ENCODE data around the gene NUB1.

The NUB1 gene

DNA sequence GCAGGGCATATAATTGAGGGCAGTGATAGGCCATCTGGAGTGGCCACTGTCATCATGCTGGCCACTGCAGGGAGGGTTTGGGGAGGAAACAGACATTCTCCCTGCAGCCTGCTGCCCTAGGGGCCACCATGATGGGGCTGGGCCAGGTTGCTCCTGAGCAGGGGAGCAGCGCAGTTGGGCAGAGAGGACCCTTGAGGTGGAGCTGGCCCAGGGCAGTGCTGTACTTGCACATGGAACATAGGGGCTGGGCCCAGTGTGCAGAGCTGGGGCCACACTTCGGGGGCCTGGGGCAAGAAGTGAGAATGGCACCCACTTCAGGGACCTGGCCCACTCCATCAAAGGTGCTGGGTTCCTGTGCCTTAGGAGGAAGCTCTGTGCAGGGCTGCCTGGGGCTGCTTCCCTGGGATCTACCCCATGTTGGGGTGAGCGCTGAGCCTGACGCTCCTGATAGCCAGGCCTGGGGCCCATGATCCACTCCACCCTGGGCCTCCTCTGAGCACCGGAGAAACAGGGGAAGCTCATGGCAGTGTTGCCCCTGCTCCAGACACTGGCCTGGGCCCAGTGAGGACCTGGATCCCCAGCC, 21.3 kb upstream of the NUB1 start:
- Histone ChIP-seq H3K36me3 (replicated peaks) (no peaks in the 10 kb centered on the region), H3K4me3 (no peak overlapping the region), H3K9me3 (peaks cover 4% of the 10 kb centered on the region; the same call in 1 of the 2 replicates), H3K4me1 (no peaks in the 10 kb centered on the region), H3K27me3 (ENCODE audit: low read depth) (peaks cover 7% of the 10 kb centered on the region)
- DNase-seq (ENCODE audit: low spot score in 2 of 2): no peak
- in situ Hi-C loops (cut with MboI; ENCODE audit: low sequenced_read_pairs): no loop called here

DNA sequence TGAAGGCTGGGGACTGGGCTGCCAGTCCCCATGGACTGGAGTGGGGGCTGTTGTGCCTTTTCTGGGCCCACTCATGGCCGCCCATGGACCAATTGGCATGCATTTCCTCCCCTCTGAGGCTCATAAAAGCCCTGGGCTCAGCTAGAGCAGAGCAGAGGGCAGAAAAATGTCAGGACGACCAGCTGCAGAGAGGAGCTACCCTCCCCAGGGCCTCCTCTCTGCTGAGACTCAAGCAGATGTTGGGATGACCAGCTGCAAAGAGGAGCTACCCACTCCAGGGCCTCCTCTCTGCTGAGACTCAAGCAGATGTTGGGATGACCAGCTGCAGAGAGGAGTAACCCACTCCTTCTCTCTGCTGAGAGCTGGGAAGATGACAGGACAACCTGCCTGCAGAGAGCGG, 20.3 kb upstream of the NUB1 start:
- in situ Hi-C loops (cut with MboI; ENCODE audit: low sequenced_read_pairs): no loop called here

GRCh38 chr7:151322906-151323305, 18.7 kb upstream of the NUB1 start:
- Histone ChIP-seq H3K4me1 (no peaks in the 10 kb centered on the region), H3K36me3 (replicated peaks) (no peaks in the 10 kb centered on the region), H3K9me3 (peaks cover 4% of the 10 kb centered on the region; the same call in 1 of the 2 replicates), H3K4me3 (no peak overlapping the region), H3K27me3 (ENCODE audit: low read depth) (peaks cover 14% of the 10 kb centered on the region)
- in situ Hi-C loops (cut with MboI; ENCODE audit: low sequenced_read_pairs): no loop called here
- no peak for DNase-seq (ENCODE audit: low spot score in 2 of 2)

More for the DNA sequence above, 20.3 kb upstream of the NUB1 start:
- H3K27me3 ChIP-seq (ENCODE audit: low read depth): peaks cover 10% of the 10 kb centered on the region
- no peaks in the 10 kb centered on the region for H3K36me3 ChIP-seq (replicated peaks)
- H3K4me1 ChIP-seq: no peaks in the 10 kb centered on the region
- no peak overlapping the region for H3K4me3 ChIP-seq
- H3K9me3 ChIP-seq: peaks cover 4% of the 10 kb centered on the region; the same call in 1 of the 2 replicates
- no peak for DNase-seq (ENCODE audit: low spot score in 2 of 2)

DNA sequence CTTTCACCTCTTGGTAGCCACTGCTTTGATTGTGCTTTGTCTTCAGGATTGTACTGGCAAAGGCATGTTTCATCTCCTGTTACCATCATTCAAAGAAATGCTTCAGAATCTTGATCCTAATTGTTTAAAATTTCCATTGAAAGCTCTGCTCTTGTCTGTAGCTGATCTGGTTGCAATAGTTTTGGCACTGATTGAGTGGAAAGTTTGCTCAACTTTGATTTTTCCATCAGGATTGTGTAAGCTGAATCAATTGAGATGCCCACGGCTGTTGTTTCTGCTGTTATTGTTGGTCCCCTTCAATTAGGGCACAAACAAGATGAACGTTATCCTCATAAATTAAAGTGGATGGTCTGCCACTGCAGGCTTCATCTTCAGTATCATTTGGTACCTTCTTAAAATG, 14.6 kb upstream of the NUB1 start:
- H3K9me3 ChIP-seq: no peaks in the 10 kb centered on the region
- DNase-seq (ENCODE audit: low spot score in 2 of 2): no peak
- no peak overlapping the region for H3K4me3 ChIP-seq
- in situ Hi-C loops (cut with MboI; ENCODE audit: low sequenced_read_pairs): no loop called here
- H3K36me3 ChIP-seq (replicated peaks): no peaks in the 10 kb centered on the region
- H3K4me1 ChIP-seq: peaks cover 5% of the 10 kb centered on the region; the same call in 1 of the 2 replicates
- peaks cover 14% of the 10 kb centered on the region for H3K27me3 ChIP-seq (ENCODE audit: low read depth)

DNA sequence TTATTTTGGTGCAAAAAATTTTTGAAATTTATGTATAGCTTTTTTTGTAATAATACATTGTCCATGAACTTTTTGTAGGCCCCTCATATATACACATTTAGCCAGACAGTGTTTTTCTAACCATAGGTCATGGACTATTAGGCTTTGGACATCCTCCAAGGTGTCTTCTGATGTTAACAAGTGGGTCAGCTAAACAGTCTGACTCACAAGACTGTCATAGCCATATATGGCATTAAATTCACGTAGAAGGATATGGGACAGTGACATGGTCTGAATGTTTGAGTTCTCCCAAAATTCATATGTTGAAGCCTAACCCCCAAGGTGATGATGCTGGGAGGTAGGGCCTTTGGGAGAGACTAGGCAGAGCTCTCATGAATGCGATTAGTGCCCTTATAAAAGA, 14.0 kb upstream of the NUB1 start:
- Histone ChIP-seq H3K4me3 (no peak overlapping the region), H3K4me1 (peaks cover 5% of the 10 kb centered on the region; the same call in 1 of the 2 replicates), H3K27me3 (ENCODE audit: low read depth) (peaks cover 14% of the 10 kb centered on the region), H3K9me3 (no peaks in the 10 kb centered on the region), H3K36me3 (replicated peaks) (no peaks in the 10 kb centered on the region)
- DNase-seq (ENCODE audit: low spot score in 2 of 2): no peak
- in situ Hi-C loops (cut with MboI; ENCODE audit: low sequenced_read_pairs): no loop called here

DNA sequence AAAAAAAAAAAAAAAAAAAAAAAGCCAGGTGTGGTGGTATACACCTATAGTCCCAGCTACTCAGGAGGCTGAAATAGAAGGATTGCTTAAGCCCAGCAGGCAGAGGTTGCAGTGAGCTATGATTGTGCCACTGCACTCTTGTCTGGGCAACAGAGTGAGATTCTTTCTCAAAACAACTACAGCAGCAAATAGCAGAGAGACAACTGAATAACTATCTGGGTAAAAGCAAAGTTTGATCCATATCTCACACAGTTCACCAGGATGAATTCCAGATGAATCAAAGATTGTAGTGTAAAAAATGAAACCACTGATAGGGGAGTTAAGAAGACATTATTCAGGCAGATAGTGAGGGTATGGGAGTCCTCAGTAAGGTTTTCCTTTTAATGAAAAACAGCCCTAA, 11.4 kb upstream of the NUB1 start:
- no peak overlapping the region for H3K4me3 ChIP-seq
- H3K27me3 ChIP-seq (ENCODE audit: low read depth): peaks cover 12% of the 10 kb centered on the region
- DNase-seq (ENCODE audit: low spot score in 2 of 2): no peak
- no peaks in the 10 kb centered on the region for H3K36me3 ChIP-seq (replicated peaks)
- H3K9me3 ChIP-seq: no peaks in the 10 kb centered on the region
- in situ Hi-C loops (cut with MboI; ENCODE audit: low sequenced_read_pairs): no loop called here
- H3K4me1 ChIP-seq: peaks cover 5% of the 10 kb centered on the region; the same call in 1 of the 2 replicates

DNA sequence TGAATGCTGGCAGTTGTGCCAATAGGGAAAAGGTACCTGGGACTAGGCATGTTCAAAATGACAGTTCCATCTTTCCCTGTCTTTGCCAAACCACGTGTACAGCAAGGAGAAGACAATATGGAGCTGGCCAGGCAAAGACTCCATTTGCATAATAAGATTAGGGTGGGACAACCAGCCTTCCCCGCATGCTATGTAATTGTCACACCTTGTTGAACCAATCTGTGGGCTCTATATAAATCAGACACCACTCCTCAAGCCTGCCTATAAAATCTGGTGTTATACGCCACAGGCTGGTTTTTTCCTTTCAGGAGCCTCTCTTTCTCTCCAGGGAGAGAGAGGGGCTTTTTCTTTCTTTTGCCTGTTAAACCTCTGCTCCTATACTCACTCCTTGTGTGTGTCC, 11.0 kb upstream of the NUB1 start:
- Histone ChIP-seq H3K4me1 (peaks cover 5% of the 10 kb centered on the region; the same call in 1 of the 2 replicates), H3K9me3 (no peaks in the 10 kb centered on the region), H3K4me3 (no peak overlapping the region), H3K27me3 (ENCODE audit: low read depth) (peaks cover 12% of the 10 kb centered on the region), H3K36me3 (replicated peaks) (no peaks in the 10 kb centered on the region)
- DNase-seq (ENCODE audit: low spot score in 2 of 2): peak; percentile 49 to 66
- in situ Hi-C loops (cut with MboI; ENCODE audit: low sequenced_read_pairs): no loop called here

GRCh38 chr7:151334628-151335027, 7.0 kb upstream of the NUB1 start:
- Histone ChIP-seq H3K27me3 (ENCODE audit: low read depth) (no peaks in the 10 kb centered on the region), H3K4me1 (peaks cover 5% of the 10 kb centered on the region; the same call in 1 of the 2 replicates), H3K9me3 (no peaks in the 10 kb centered on the region; the same call in 1 of the 2 replicates), H3K4me3 (no peak overlapping the region), H3K36me3 (replicated peaks) (no peaks in the 10 kb centered on the region)
- in situ Hi-C loops (cut with MboI; ENCODE audit: low sequenced_read_pairs): no loop called here
- DNase-seq (ENCODE audit: low spot score in 2 of 2): no peak

- Histone ChIP-seq H3K4me3 (no peak overlapping the region), H3K36me3 (replicated peaks) (no peaks in the 10 kb centered on the region), H3K27me3 (ENCODE audit: low read depth) (no peaks in the 10 kb centered on the region), H3K9me3 (peaks cover 2% of the 10 kb centered on the region; the same call in 1 of the 2 replicates), H3K4me1 (peaks cover 2% of the 10 kb centered on the region; the same call in 1 of the 2 replicates)
- DNase-seq (ENCODE audit: low spot score in 2 of 2): no peak
- in situ Hi-C loops (cut with MboI; ENCODE audit: low sequenced_read_pairs): no loop called here
These were observed 5.4 kb upstream of the NUB1 start for GRCh38 chr7:151336027-151336708.

DNA sequence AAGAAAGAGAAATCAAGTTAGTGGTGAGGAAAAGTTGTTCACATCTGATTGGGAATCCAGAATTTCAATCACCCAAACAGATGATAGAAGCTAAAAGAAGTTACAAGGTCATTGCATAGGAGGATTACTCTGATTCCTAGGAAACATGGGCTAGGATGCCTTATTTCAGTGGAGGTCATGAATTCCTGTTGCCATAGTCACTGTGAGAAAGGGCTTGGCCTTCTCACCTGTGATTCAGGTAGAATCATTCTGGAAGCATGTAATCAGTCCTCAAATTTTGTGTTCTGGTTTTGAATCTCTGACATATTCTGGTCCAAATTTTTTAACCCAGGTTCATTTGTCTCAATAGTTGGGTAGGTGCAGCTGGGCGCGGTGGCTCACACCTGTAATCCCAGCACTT, 4.3 kb upstream of the NUB1 start:
- DNase-seq (ENCODE audit: low spot score in 2 of 2): no peak
- Histone ChIP-seq H3K4me3 (no peak overlapping the region), H3K36me3 (replicated peaks) (no peaks in the 10 kb centered on the region), H3K4me1 (0 out of 2 replicates have a peak, but pooled peaks cover 3% of the 10 kb centered on the region), H3K9me3 (peaks cover 2% of the 10 kb centered on the region; the same call in 1 of the 2 replicates), H3K27me3 (ENCODE audit: low read depth) (no peaks in the 10 kb centered on the region)
- in situ Hi-C loops (cut with MboI; ENCODE audit: low sequenced_read_pairs): no loop called here

- Histone ChIP-seq H3K27me3 (ENCODE audit: low read depth) (no peaks in the 10 kb centered on the region), H3K36me3 (replicated peaks) (no peaks in the 10 kb centered on the region), H3K9me3 (peaks cover 2% of the 10 kb centered on the region; the same call in 1 of the 2 replicates), H3K4me3 (no peak overlapping the region), H3K4me1 (0 out of 2 replicates have a peak, but pooled peaks cover 3% of the 10 kb centered on the region)
- in situ Hi-C loops (cut with MboI; ENCODE audit: low sequenced_read_pairs): no loop called here
- DNase-seq (ENCODE audit: low spot score in 2 of 2): no peak
These were observed 2.8 kb upstream of the NUB1 start for GRCh38 chr7:151338809-151339208.

DNA sequence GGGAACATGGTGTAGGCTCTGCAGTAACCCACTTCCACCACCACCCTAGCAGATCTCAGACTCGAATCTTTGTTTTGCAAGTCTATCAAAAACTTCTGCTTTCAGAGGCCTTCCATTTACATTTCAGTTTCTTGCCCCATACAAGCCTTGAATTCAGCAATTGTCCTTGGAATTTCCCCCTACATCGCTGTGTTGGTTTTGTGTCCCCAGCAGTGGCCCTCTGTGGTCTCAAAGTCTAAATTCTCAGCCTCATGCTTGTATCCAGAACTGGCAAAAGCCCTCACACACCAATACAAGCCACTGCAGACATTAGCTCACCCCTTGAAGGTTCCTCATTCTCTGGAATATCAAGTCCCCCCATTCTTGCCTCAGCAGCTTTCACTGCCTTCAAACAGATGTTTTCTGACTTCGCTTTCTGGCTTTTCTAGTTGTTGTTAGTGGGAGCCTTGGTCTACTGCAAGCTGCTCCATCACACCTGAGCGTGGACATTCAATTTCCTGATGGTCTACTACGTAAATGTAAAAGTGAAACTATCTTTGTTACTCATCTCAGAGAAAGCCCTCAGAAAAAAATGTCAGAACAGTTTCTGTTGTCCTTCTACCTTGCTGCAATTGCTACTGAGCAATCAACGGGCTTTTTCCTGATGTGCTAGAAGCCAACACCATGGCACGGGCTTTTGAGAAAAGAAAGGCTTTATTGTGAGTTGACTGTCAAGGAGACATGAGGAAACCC, 1.8 kb upstream of the NUB1 start:
- Histone ChIP-seq H3K4me1 (0 out of 2 replicates have a peak, but pooled peaks cover 3% of the 10 kb centered on the region), H3K4me3 (no peak overlapping the region), H3K27me3 (ENCODE audit: low read depth) (no peaks in the 10 kb centered on the region), H3K36me3 (replicated peaks) (no peaks in the 10 kb centered on the region), H3K9me3 (peaks cover 2% of the 10 kb centered on the region; the same call in 1 of the 2 replicates)
- DNase-seq (ENCODE audit: low spot score in 2 of 2): no peak
- in situ Hi-C loops (cut with MboI; ENCODE audit: low sequenced_read_pairs): no loop called here

- Histone ChIP-seq H3K27me3 (ENCODE audit: low read depth) (no peaks in the 10 kb centered on the region), H3K9me3 (peaks cover 2% of the 10 kb centered on the region; the same call in 1 of the 2 replicates), H3K36me3 (replicated peaks) (peaks cover 9% of the 10 kb centered on the region), H3K4me3 (peak overlapping the region; percentile 53), H3K4me1 (peaks cover 3% of the 10 kb centered on the region; the same call in 1 of the 2 replicates)
- DNase-seq (ENCODE audit: low spot score in 2 of 2): peak in 1 of 2 experiments; percentile 10
- in situ Hi-C loops (cut with MboI; ENCODE audit: low sequenced_read_pairs): no loop called here
These were observed 737 bp upstream of the NUB1 start for GRCh38 chr7:151340794-151341356.

All from HAP-1 (cell line).